LNCAP (cell line): ENCODE measurements around the gene SLC5A7.

Experiments used
- CTCF ChIP-seq: fragments of 450-650 bp; IDR thresholded peaks from 2 replicates; pipeline ENCODE4 v1.5.1; 2017; ENCODE audit warnings: mild to moderate bottlenecking

The SLC5A7 gene

GRCh38 chr2:107992069-107992468 lies 5.7 kb downstream of the SLC5A7 start:
- no peak for TF ChIP-seq CTCF

GRCh38 chr2:107999158-107999557 lies 12.8 kb downstream of the SLC5A7 start:
- no peak for TF ChIP-seq CTCF

GRCh38 chr2:108010912-108011591 lies 24.7 kb downstream of the SLC5A7 start:
- TF ChIP-seq CTCF = no peak

DNA sequence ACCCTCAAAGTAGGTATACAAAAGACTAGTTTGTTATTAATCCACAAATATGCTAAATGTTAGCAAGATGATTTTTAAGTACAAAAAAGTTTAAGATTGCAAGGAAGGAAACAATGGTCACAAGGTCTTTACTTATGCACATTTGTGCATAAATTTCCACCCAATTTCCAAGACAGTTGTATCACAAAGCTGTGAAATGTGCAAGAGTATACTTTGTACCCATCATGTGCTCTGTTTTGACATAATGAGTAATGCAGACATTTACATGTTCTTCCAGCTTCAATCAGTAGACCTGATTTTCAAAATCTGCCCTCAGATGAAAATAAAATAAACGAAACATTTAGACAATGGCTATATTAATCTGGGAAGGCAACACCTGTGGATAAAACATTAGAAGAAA lies 27.0 kb downstream of the SLC5A7 start:
- no peak for TF ChIP-seq CTCF

GRCh38 chr2:108022628-108023027 lies 36.3 kb downstream of the SLC5A7 start:
- TF ChIP-seq CTCF = no peak

DNA sequence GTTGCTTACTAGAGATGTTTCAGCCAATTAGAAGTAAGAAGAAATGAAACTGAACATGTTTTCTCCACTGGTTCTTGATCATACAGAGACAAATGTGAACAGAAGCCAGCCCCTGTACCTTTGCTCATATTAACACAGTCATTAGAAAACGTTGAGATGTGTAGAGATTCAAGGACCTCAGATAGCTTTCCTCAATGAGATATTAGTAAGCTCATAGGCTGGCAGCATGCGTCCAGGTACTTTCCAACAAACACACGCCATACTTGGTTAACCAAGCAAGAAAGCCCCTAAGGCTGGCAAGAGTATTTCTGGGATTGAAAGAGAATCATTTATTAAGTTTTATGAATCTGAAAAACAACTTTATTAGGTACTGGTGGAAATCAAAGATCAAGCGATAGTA lies 37.5 kb downstream of the SLC5A7 start:
- no peak for TF ChIP-seq CTCF

DNA sequence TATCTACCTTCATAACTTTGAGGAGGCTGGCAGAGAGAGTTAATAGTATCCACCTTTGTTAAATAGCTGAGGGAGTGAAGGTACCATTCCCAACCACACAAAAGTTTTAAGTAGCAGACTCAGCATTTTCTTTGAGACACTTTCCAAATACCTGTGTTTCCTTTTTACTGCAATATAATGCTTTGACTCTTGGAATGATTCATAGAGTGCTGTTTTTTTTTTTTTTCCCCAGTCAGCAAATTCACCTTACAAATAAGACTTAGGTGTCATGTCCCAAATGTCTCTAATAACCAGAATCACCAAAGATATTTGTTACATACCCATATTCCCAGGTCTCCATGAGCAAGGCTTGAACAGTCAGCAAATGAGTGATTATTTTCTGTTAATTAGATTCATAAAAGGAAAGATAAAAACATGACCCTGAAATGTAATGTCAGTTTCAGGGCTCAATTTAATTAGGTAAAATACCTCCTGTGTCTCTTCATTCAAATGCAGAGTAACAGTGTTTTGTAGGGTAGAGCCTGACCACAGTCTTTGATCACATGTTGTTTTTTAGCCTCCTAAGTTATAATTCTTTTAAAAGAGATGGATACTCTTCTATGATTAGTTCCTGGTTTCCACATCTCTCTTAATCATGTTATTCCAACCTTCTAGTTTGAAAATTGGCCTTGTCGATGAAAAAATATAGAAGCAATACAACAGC lies 39.9 kb downstream of the SLC5A7 start:
- no peak for TF ChIP-seq CTCF
